SK-N-SH (cell line): ENCODE data around the gene JMJD4.

Experiments used
- CTCF ChIP-seq: fragments of 200-600 bp; sonication (generic); IDR thresholded peaks from 2 replicates; pipeline ENCODE4 v1.6.1; 2017; ENCODE audit warnings: antibody characterized with exemption, mild to moderate bottlenecking, moderate library complexity
- EZH2phosphoT487 ChIP-seq: fragments of 200-600 bp; sonication (generic); IDR thresholded peaks from 2 replicates; pipeline ENCODE4 v1.6.1; 2017; ENCODE audit warnings: low read depth, mixed run types, mild to moderate bottlenecking, antibody characterized with exemption, moderate library complexity, borderline replicate concordance
- FOSL2 ChIP-seq: IDR thresholded peaks from 2 replicates; pipeline ENCODE4 v1.4.0; 2012; ENCODE audit warnings: low read depth, mild to moderate bottlenecking, moderate library complexity, borderline replicate concordance
- FOXM1 ChIP-seq: IDR thresholded peaks from 2 replicates; pipeline ENCODE4 v1.4.0; 2012; ENCODE audit warnings: low read depth, mild to moderate bottlenecking
- GABPA ChIP-seq: IDR thresholded peaks from 2 replicates; pipeline ENCODE4 v1.4.0; 2012; ENCODE audit warnings: low read depth, mild to moderate bottlenecking
- MAX ChIP-seq: IDR thresholded peaks from 2 replicates; pipeline ENCODE4 v1.4.0; 2012; ENCODE audit warnings: low read depth
- POLR2AphosphoS5 ChIP-seq: IDR thresholded peaks from 2 replicates; pipeline ENCODE4 v1.6.1; 2012; ENCODE audit warnings: low read depth, low read length
- RCOR1 ChIP-seq: fragments of 150-350 bp; IDR thresholded peaks from 2 replicates; pipeline ENCODE4 v1.6.1; 2017; ENCODE audit warnings: antibody characterized with exemption, low read length
- REST ChIP-seq: IDR thresholded peaks from 2 replicates; pipeline ENCODE4 v1.6.1; 2012; ENCODE audit warnings: mild to moderate bottlenecking, low read depth, low read length, moderate library complexity
- TAF1 ChIP-seq: IDR thresholded peaks from 2 replicates; pipeline ENCODE4 v1.6.1; 2012; ENCODE audit warnings: low read depth, mild to moderate bottlenecking, low read length, moderate library complexity, borderline replicate concordance
- USF1 ChIP-seq: IDR thresholded peaks from 2 replicates; pipeline ENCODE4 v1.4.0; 2012; ENCODE audit warnings: low read depth, borderline replicate concordance

- no peak for TF ChIP-seq CTCF
- peak; percentile 23; the same call in 1 of the 2 replicates for TF ChIP-seq FOSL2
- peak; percentile 25; the same call in 1 of the 2 replicates for TF ChIP-seq POLR2AphosphoS5
- no peak for TF ChIP-seq RCOR1
- TF ChIP-seq EZH2phosphoT487, result no peak
- no peak for TF ChIP-seq GABPA
- TF ChIP-seq REST, result no peak
- no peak for TF ChIP-seq USF1
- TF ChIP-seq TAF1, result no peak
- no peak for TF ChIP-seq FOXM1
- TF ChIP-seq MAX, result no peak
Observed at GRCh38 chr1:227728059-227728891, 6.8 kb downstream of the JMJD4 start.
